ENCODE results near the gene PCBP1. TPM values are rescaled to one million over a fixed set of nuclear protein-coding genes. Genes with fewer than 3 reads are reported as not detected.

The PCBP1 gene
- total and polyA plus RNA-seq, 8 donors = 9.3 to 296 (median 152) TPM

- H3K9me3 ChIP-seq = no peaks in the 10 kb centered on the region
- H3K27me3 ChIP-seq = no peaks in the 10 kb centered on the region
- peaks cover 12 to 55% (median 44%) of the 10 kb centered on the region in 4 donors for H3K36me3 ChIP-seq
- 55 to 92% (median 71%) methylated on average over 3 of the region's 3 CpGs for WGBS, 5 donors
- peak; percentile 48 to 80 for DNase-seq
- intact Hi-C loops (cut with DNase I; ENCODE audit: low total_unique reads) = no loop called here
- H3K4me1 ChIP-seq = peaks cover 9 to 41% (median 19%) of the 10 kb centered on the region in 4 donors
- H3K4me3 ChIP-seq = no peak overlapping the region
- H3K27ac ChIP-seq = peak overlapping the region; percentile 28 to 80 (median 70)
- peak in 2 of 3 donors; percentile 13 to 45 for TF ChIP-seq POLR2AphosphoS5 (IDR thresholded peaks at IDR 0.05)
- TF ChIP-seq EP300 (IDR thresholded peaks at IDR 0.05) = no peak
- no peak for TF ChIP-seq POLR2A (IDR thresholded peaks at IDR 0.05)
- no peak for TF ChIP-seq CTCF (IDR thresholded peaks at IDR 0.05)
Measured at GRCh38 chr2:70069049-70069448, 18.2 kb upstream of the PCBP1 start.

- H3K4me1 ChIP-seq = peaks cover 9 to 41% (median 19%) of the 10 kb centered on the region in 4 donors
- no peak overlapping the region for H3K4me3 ChIP-seq
- 48 to 66% (median 57%) methylated on average over 13 of the region's 13 CpGs for WGBS, 5 donors
- no peaks in the 10 kb centered on the region for H3K9me3 ChIP-seq
- intact Hi-C loops (cut with DNase I; ENCODE audit: low total_unique reads) = no loop called here
- peak; percentile 68 to 94 for DNase-seq
- peak in 6 of 7 experiments; percentile 70 to 97 (median 81) for TF ChIP-seq CTCF (IDR thresholded peaks at IDR 0.05)
- no peak for TF ChIP-seq POLR2A (IDR thresholded peaks at IDR 0.05)
- no peak for TF ChIP-seq EP300 (IDR thresholded peaks at IDR 0.05)
- peak; percentile 58 to 86 (median 74) for TF ChIP-seq POLR2AphosphoS5 (IDR thresholded peaks at IDR 0.05)
- peak overlapping the region; percentile 19 to 80 (median 70) for H3K27ac ChIP-seq
- no peaks in the 10 kb centered on the region for H3K27me3 ChIP-seq
- H3K36me3 ChIP-seq = peaks cover 5 to 61% (median 49%) of the 10 kb centered on the region in 4 donors
Measured at GRCh38 chr2:70070542-70071268, 16.6 kb upstream of the PCBP1 start.

- TF ChIP-seq POLR2A (IDR thresholded peaks at IDR 0.05) = no peak
- no peak for TF ChIP-seq CTCF (IDR thresholded peaks at IDR 0.05)
- no peak for TF ChIP-seq POLR2AphosphoS5 (IDR thresholded peaks at IDR 0.05)
- TF ChIP-seq EP300 (IDR thresholded peaks at IDR 0.05) = no peak
- H3K4me3 ChIP-seq = no peak overlapping the region
- H3K4me1 ChIP-seq = peaks cover 9 to 41% (median 19%) of the 10 kb centered on the region in 4 donors
- H3K27ac ChIP-seq = peak overlapping the region in 1 of 5 donors; percentile 19
- DNase-seq = no peak
- H3K27me3 ChIP-seq = no peaks in the 10 kb centered on the region
- H3K9me3 ChIP-seq = no peaks in the 10 kb centered on the region
- H3K36me3 ChIP-seq = peaks cover 5 to 64% (median 57%) of the 10 kb centered on the region in 4 donors
- intact Hi-C loops (cut with DNase I; ENCODE audit: low total_unique reads) = no loop called here
- 79 to 88% (median 84%) methylated on average over 5 of the region's 5 CpGs for WGBS, 5 donors
Measured at GRCh38 chr2:70073493-70073892, 13.8 kb upstream of the PCBP1 start.

GRCh38 chr2:70078384-70078783, 8.9 kb upstream of the PCBP1 start:
- TF ChIP-seq POLR2AphosphoS5 (IDR thresholded peaks at IDR 0.05) = no peak
- TF ChIP-seq EP300 (IDR thresholded peaks at IDR 0.05) = no peak
- no peak for TF ChIP-seq POLR2A (IDR thresholded peaks at IDR 0.05)
- TF ChIP-seq CTCF (IDR thresholded peaks at IDR 0.05) = no peak
- H3K4me3 ChIP-seq = no peak overlapping the region
- H3K27me3 ChIP-seq = no peaks in the 10 kb centered on the region
- H3K4me1 ChIP-seq = peaks cover 0 to 35% (median 5%) of the 10 kb centered on the region in 4 donors
- DNase-seq = no peak
- peak overlapping the region in 1 of 5 donors; percentile 20 for H3K27ac ChIP-seq
- H3K36me3 ChIP-seq = peaks cover 29 to 100% (median 90%) of the 10 kb centered on the region in 4 donors
- H3K9me3 ChIP-seq = no peaks in the 10 kb centered on the region
- intact Hi-C loops (cut with DNase I; ENCODE audit: low total_unique reads) = no loop called here
